HCT116 (cell line): ENCODE measurements around the gene PIAS4.

ENCODE experiments used
- CBX3 ChIP-seq: IDR thresholded peaks from 2 replicates; pipeline ENCODE4 v1.6.1; 2012; ENCODE audit warnings: low read depth
- CEBPB ChIP-seq: IDR thresholded peaks from 2 replicates; pipeline ENCODE4 v1.6.1; 2012; ENCODE audit warnings: low read depth
- CTCF ChIP-seq, 3 experiments: fragments of 200-600 bp in 1 of 3; sonication (generic) in 1 of 3; IDR thresholded peaks in 2 of 3; conservative IDR thresholded peaks in 1 of 3; 2 replicates each; pipeline ENCODE4 v1.5.1; 2012 to 2017; ENCODE audit warnings: low read depth in 2 of 3, low read length in 2 of 3, antibody characterized with exemption in 1 of 3, borderline replicate concordance in 1 of 3, control low read depth in 1 of 3, mild to moderate bottlenecking in 1 of 3, mixed read lengths in 1 of 3, mixed run types in 1 of 3, moderate library complexity in 1 of 3; ENCODE audit not compliant: insufficient read depth in 1 of 3
- EZH2phosphoT487 ChIP-seq: fragments of 200-600 bp; IDR thresholded peaks from 2 replicates; pipeline ENCODE4 v1.6.1; 2018; ENCODE audit warnings: antibody characterized with exemption, borderline replicate concordance
- POLR2AphosphoS5 ChIP-seq: IDR thresholded peaks from 2 replicates; pipeline ENCODE4 v1.6.1; 2011; ENCODE audit warnings: mild to moderate bottlenecking, low read depth, low read length, moderate library complexity
- RAD21 ChIP-seq: IDR thresholded peaks from 2 replicates; pipeline ENCODE4 v1.6.1; 2012; ENCODE audit warnings: low read depth, mild to moderate bottlenecking
- SIN3A ChIP-seq: IDR thresholded peaks from 2 replicates; pipeline ENCODE4 v1.6.1; 2012; ENCODE audit warnings: low read depth

- TF ChIP-seq SIN3A (no peak), CTCF (IDR thresholded peaks at IDR 0.05 in 2 of 3, conservative IDR thresholded peaks at IDR 0.05 in 1 of 3; ENCODE audit: borderline replicate concordance in 1 of 3, insufficient read depth in 1 of 3, low read depth in 2 of 3, low read length in 2 of 3) (no peak), CEBPB (no peak), CBX3 (no peak), EZH2phosphoT487 (no peak), POLR2AphosphoS5 (no peak), RAD21 (no peak)
These were observed 74.6 kb downstream of the PIAS4 start for GRCh38 chr19:4082172-4082571.
